DOHH2 (cell line): ENCODE measurements around the gene OR2A14.
"Not testable (repeated sequence)": the region's sequence is repeated elsewhere in the genome, so short reads cannot be mapped to it uniquely, and the experiment has no call there.

Source experiments
- H3F3A ChIP-seq: fragments of 200-600 bp; sonication (generic), shearing (Covaris generic); 2 replicates; pipeline ENCODE4 v1.6.0; 2016; ENCODE audit warnings: antibody characterized with exemption, mild to moderate bottlenecking; ENCODE audit not compliant: control insufficient read depth, insufficient read depth
- H3K27ac ChIP-seq: fragments of 200-600 bp; sonication (generic); 2 replicates; pipeline ENCODE4 v1.5.1; 2014; ENCODE audit warnings: low read depth, mild to moderate bottlenecking, low read length, moderate library complexity
- H3K27me3 ChIP-seq: fragments of 200-600 bp; sonication (generic); 2 replicates; pipeline ENCODE4 v1.6.1; 2014; ENCODE audit warnings: mild to moderate bottlenecking, low read length, mixed read lengths; ENCODE audit not compliant: control insufficient read depth
- H3K36me3 ChIP-seq: fragments of 200-600 bp; sonication (generic); 2 replicates; pipeline ENCODE4 v1.6.1; 2014; ENCODE audit warnings: mild to moderate bottlenecking, low read length, moderate library complexity, mixed read lengths; ENCODE audit not compliant: control insufficient read depth
- H3K4me1 ChIP-seq: fragments of 200-600 bp; sonication (generic); 2 replicates; pipeline ENCODE4 v1.6.1; 2014; ENCODE audit warnings: mild to moderate bottlenecking, low read length, mixed read lengths; ENCODE audit not compliant: control insufficient read depth
- H3K4me2 ChIP-seq: fragments of 200-600 bp; sonication (generic); 2 replicates; pipeline ENCODE4 v1.6.0; 2014; ENCODE audit warnings: mild to moderate bottlenecking, low read length, moderate library complexity
- H3K4me3 ChIP-seq: fragments of 200-600 bp; sonication (generic); 2 replicates; pipeline ENCODE4 v1.5.1; 2014; ENCODE audit warnings: mild to moderate bottlenecking, low read length, mixed read lengths
- H3K79me2 ChIP-seq: fragments of 200-600 bp; sonication (generic); 2 replicates; pipeline ENCODE4 v1.6.1; 2014; ENCODE audit warnings: mild to moderate bottlenecking, low read length, mixed read lengths; ENCODE audit not compliant: control insufficient read depth
- H3K9me2 ChIP-seq: fragments of 200-600 bp; sonication (generic); replicated peaks from 2 replicates; pipeline ENCODE4 v1.6.1; 2014; ENCODE audit warnings: mild to moderate bottlenecking, low read length, mixed read lengths; ENCODE audit not compliant: control insufficient read depth
- H3K9me3 ChIP-seq: fragments of 200-600 bp; sonication (generic); 2 replicates; pipeline ENCODE4 v1.6.1; 2014; ENCODE audit warnings: antibody characterized with exemption, low read length, mixed read lengths; ENCODE audit not compliant: control insufficient read depth, insufficient read depth
- H4K20me1 ChIP-seq: fragments of 200-600 bp; sonication (generic); 2 replicates; pipeline ENCODE4 v1.6.0; 2014; ENCODE audit warnings: low read depth, mild to moderate bottlenecking, antibody characterized with exemption, low read length, moderate library complexity; ENCODE audit not compliant: control insufficient read depth, insufficient read depth
- CTCF ChIP-seq: fragments of 200-600 bp; sonication (generic); IDR thresholded peaks from one replicate; pipeline ENCODE4 v1.5.1; 2014; ENCODE audit warnings: antibody characterized with exemption, mild to moderate bottlenecking, low read depth, low read length; ENCODE audit not compliant: poor library complexity, severe bottlenecking
- EZH2phosphoT487 ChIP-seq: fragments of 200-600 bp; sonication (generic); IDR thresholded peaks from 2 replicates; pipeline ENCODE4 v1.6.1; 2017; ENCODE audit warnings: borderline replicate concordance, mild to moderate bottlenecking, antibody characterized with exemption, low read length, moderate library complexity, mixed read lengths

OR2A14 gene

GRCh38 chr7:144158861-144159260 lies 35.9 kb downstream of the OR2A14 start:
- H4K20me1 ChIP-seq, result no peaks in the 10 kb centered on the region
- TF ChIP-seq CTCF (no peak), EZH2phosphoT487 (no peak)
- H3K4me3 ChIP-seq, result no peak overlapping the region
- no peak overlapping the region for H3K4me2 ChIP-seq
- H3K4me1 ChIP-seq, result no peaks in the 10 kb centered on the region
- no peaks in the 10 kb centered on the region for H3K27me3 ChIP-seq
- H3K36me3 ChIP-seq, result no peaks in the 10 kb centered on the region
- no peaks in the 10 kb centered on the region for H3K9me3 ChIP-seq
- no peaks in the 10 kb centered on the region for H3K79me2 ChIP-seq
- H3F3A ChIP-seq, result no peaks in the 10 kb centered on the region
- H3K9me2 ChIP-seq, result no peaks in the 10 kb centered on the region
- H3K27ac ChIP-seq, result no peak overlapping the region

DNA sequence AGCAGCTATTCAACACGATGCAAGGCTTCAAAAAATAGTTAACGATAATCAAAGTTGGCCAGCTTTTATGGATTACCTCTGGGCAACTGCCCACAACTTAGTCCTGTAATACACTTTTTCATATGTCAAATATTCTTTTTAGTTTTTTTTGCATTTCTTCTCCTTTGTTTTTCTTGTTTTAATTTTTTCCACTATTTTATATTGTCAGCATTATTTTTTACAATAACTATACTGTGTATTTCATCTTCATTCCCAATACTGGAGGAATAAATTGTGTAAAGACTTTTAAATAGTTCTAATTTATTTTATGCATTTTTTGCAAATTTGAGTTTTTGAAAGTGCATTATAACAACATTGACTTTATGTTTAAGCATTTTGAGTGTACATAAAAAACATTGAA lies 41.8 kb downstream of the OR2A14 start:
- TF ChIP-seq EZH2phosphoT487, result no peak
- no peak for TF ChIP-seq CTCF
- Histone ChIP-seq H3K4me3 (no peak overlapping the region), H3K9me3 (no peaks in the 10 kb centered on the region), H3K79me2 (no peaks in the 10 kb centered on the region), H3K36me3 (no peaks in the 10 kb centered on the region), H3K4me2 (no peak overlapping the region), H4K20me1 (no peaks in the 10 kb centered on the region), H3K27me3 (no peaks in the 10 kb centered on the region), H3F3A (no peaks in the 10 kb centered on the region), H3K27ac (no peak overlapping the region), H3K9me2 (no peaks in the 10 kb centered on the region), H3K4me1 (no peaks in the 10 kb centered on the region)

DNA sequence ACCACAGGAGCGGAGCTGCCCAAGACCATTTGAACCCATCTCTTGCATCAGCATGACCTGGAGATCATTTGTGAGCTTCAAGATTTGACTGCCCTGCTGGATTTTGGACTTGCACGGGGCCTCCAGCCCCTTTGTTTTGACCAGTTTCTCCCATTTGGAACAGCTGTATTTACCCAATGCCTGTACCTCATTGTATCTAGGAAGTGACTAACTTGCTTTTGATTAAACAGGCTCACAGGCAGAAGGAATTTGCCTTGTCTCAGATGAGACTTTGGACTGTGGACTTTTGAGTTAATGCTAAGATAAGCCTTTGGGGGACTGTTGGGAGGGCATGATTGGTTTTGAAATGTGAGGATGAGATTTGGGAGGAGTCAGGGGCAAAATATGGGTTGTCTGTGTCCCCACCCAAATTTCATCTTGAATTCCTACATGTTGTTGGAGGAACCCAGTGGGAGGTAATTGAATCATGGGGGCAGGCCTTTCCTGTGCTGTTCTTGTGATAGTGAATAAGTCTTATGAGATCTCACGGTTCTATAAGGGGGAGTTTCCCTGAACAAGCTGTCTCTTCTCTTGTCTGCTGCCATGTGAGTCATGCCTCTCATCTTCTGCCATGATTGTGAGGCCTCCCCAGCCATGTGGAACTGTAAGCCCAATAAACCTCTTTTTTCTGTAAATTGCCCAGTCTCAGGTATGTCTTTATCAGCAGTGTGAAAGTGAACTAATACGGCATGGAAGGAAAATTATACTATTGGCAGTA lies 48.8 kb downstream of the OR2A14 start:
- not testable (repeated sequence) for H3K27ac ChIP-seq, H3K27me3 ChIP-seq, H3K36me3 ChIP-seq, H4K20me1 ChIP-seq, H3K9me2 ChIP-seq, H3F3A ChIP-seq, H3K4me3 ChIP-seq, H3K4me2 ChIP-seq, H3K9me3 ChIP-seq, H3K79me2 ChIP-seq, H3K4me1 ChIP-seq

DNA sequence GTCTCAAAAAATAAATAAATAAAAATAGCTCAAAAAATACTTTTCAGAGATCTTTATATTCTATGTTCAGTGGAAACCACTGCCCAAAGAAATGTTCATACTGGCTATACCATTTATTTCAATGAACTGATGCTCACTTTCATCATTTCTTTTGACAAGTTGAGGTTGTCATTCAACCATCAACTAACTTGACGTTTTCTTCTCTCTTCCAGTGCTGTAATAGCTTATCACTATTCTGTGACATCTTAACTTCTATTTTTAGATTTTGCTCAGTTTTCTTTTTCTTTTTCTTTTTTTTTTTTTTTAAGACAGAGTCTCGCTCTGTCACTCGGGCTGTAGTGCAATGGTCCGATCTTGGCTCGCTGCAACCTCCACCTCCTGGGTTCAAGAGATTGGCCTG lies 51.6 kb downstream of the OR2A14 start:
- TF ChIP-seq EZH2phosphoT487 (no peak), CTCF (no peak)
- no peak overlapping the region for H3K27ac ChIP-seq

More for the DNA sequence above, 51.6 kb downstream of the OR2A14 start:
- Histone ChIP-seq H3K4me1 (no peaks in the 10 kb centered on the region), H3K9me3 (no peaks in the 10 kb centered on the region), H3K27me3 (no peaks in the 10 kb centered on the region), H4K20me1 (no peaks in the 10 kb centered on the region), H3F3A (no peaks in the 10 kb centered on the region), H3K36me3 (no peaks in the 10 kb centered on the region), H3K9me2 (no peaks in the 10 kb centered on the region), H3K4me2 (no peak overlapping the region), H3K4me3 (no peak overlapping the region), H3K79me2 (no peaks in the 10 kb centered on the region)
